Right lobe of liver (tissue), 4 donors: ENCODE data around the gene CCDC50.

Experiments
- POLR2A ChIP-seq: fragments of 450-650 bp; IDR thresholded peaks from one replicate; pipeline ENCODE4 v1.6.1; 2017; ENCODE audit warnings: antibody characterized with exemption, mild to moderate bottlenecking
- TF ChIP-seq, protein P1 (sequence below), 4 donors: fragments of 200-600 bp in 3 of 4; fragments of 450-650 bp in 1 of 4; IDR thresholded peaks; one replicate each; pipeline versions ENCODE4 v1.5.1 to v1.8.0; 2016 to 2022; ENCODE audit warnings: antibody characterized with exemption in 4 of 4, mild to moderate bottlenecking in 2 of 4
- donor health status: DM: no; HTN: no; CAD: no.
- donor health status: DM: no; HTN: no; CAD: no.
- donor health status: DM: no; HTN: yes; CAD: no.

DNA sequence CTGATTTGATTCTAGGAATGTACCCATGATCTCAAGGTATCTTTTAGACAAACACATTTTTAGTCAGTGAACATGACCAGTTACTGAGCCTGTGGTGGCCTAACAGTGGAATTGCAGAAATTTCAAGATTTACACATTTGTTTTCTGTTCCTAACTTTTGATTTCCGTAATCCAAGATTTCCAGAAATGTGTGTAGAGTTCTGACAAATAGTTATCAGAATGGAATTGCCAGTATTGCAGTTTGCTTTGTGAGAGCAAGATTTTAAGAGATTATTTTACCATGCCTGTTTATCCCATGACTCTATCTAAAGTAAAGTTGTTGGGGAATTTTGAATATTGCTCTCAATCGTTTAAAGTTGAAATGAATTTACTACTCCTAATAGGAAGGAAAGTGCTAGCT, 12.8 kb downstream of the CCDC50 start:
- TF ChIP-seq, protein P1, sequence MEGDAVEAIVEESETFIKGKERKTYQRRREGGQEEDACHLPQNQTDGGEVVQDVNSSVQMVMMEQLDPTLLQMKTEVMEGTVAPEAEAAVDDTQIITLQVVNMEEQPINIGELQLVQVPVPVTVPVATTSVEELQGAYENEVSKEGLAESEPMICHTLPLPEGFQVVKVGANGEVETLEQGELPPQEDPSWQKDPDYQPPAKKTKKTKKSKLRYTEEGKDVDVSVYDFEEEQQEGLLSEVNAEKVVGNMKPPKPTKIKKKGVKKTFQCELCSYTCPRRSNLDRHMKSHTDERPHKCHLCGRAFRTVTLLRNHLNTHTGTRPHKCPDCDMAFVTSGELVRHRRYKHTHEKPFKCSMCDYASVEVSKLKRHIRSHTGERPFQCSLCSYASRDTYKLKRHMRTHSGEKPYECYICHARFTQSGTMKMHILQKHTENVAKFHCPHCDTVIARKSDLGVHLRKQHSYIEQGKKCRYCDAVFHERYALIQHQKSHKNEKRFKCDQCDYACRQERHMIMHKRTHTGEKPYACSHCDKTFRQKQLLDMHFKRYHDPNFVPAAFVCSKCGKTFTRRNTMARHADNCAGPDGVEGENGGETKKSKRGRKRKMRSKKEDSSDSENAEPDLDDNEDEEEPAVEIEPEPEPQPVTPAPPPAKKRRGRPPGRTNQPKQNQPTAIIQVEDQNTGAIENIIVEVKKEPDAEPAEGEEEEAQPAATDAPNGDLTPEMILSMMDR (IDR thresholded peaks at IDR 0.05), result no peak
- no peak for TF ChIP-seq POLR2A
